ENCODE results near the gene FOXP1. TPM values are rescaled to one million over a fixed set of nuclear protein-coding genes. Genes with fewer than 3 reads are reported as not detected.

FOXP1 gene
- total RNA-seq, 1 experiment from 2014 or later = 75.3 TPM

DNA sequence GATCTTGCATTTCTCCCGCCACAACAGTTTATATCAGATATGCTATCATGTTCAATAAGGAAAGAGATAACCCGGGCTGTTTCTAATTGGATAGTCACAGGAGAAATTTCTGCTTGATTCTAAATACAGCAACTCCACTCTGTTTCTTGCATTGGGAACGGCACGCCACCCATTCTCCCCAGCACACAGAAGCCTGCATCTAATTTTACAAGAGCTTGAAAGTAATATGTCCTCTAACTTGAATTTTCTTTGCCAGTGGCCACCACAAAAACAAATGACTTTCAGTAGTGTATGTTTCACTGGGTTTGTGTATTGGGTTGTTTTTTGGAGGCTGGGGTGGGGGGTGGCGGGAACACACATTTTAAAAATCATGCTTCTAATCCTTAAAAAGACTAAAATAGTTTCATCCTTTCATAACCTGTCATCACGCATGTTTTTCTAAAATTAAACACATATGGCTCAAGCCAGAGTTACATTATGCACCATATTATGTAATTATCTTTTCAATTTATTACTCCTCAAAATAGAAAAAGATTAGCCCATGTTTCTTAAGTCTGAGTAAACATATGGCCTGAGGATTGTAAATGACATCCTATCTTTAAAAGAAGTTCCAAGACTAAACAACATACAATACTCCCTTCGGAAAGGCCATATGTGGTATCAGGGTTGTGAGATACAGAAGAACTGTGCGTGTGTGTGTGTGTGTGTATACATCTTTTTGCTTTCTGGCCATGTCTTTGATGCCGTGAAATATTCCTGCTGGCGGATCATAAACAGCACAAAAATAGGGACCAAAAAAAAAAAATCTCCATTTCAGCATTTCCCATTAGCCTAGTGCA lies 176.3 kb downstream of the FOXP1 start:
- Histone ChIP-seq H3K9me3 (ENCODE audit: control insufficient read depth, low read depth, low read length) (no peaks in the 10 kb centered on the region), H4K8ac (replicated peaks; ENCODE audit: insufficient read length, low read depth, low read length) (no peak overlapping the region), H3K4ac (ENCODE audit: low read depth, low read length) (no peak overlapping the region), H3K23me2 (ENCODE audit: insufficient read length, low read depth, low read length, poor library complexity, severe bottlenecking) (no peaks in the 10 kb centered on the region), H3K27ac (ENCODE audit: insufficient read length, low read depth, low read length) (no peak overlapping the region), H3T11ph (ENCODE audit: low read length) (no peak overlapping the region), H3K27me3 (ENCODE audit: insufficient read depth, low read length) (no peaks in the 10 kb centered on the region), H3K79me2 (ENCODE audit: insufficient read depth, low read length) (no peaks in the 10 kb centered on the region), H2BK12ac (ENCODE audit: insufficient read length, low read depth, low read length) (no peak overlapping the region), H3K18ac (ENCODE audit: insufficient read length, low read depth, low read length) (no peak overlapping the region), H3K79me1 (ENCODE audit: insufficient read depth, low read depth, low read length, poor library complexity, severe bottlenecking) (no peaks in the 10 kb centered on the region), H3K4me2 (ENCODE audit: insufficient read depth, insufficient read length, low read length) (no peak overlapping the region), H4K20me1 (ENCODE audit: control insufficient read depth, insufficient read depth, insufficient read length) (no peaks in the 10 kb centered on the region), H3K9ac (ENCODE audit: extremely low read depth, insufficient read length, low read length) (no peak overlapping the region), H2BK120ac (ENCODE audit: low read depth, low read length, poor library complexity, severe bottlenecking) (no peak overlapping the region), H2BK5ac (ENCODE audit: insufficient read length, low read length) (no peak overlapping the region), H2AK5ac (ENCODE audit: insufficient read length, low read length) (no peak overlapping the region), H4K91ac (ENCODE audit: insufficient read length, low read depth, low read length) (no peak overlapping the region), H3K4me1 (ENCODE audit: insufficient read depth, low read length) (no peaks in the 10 kb centered on the region; the same call in 1 of the 2 replicates), H2BK20ac (ENCODE audit: low read depth, low read length, poor library complexity, severe bottlenecking) (no peak overlapping the region), H3K14ac (ENCODE audit: insufficient read depth, low read length) (no peak overlapping the region), H2BK15ac (ENCODE audit: low read depth, low read length) (no peak overlapping the region), H3K56ac (ENCODE audit: insufficient read length, low read depth, low read length) (no peak overlapping the region), H4K5ac (ENCODE audit: insufficient read length, low read depth, low read length) (no peak overlapping the region), H2AFZ (ENCODE audit: low read length) (no peak overlapping the region), H3K23ac (ENCODE audit: insufficient read length, low read depth, low read length) (no peak overlapping the region)
- TF ChIP-seq, protein P1, sequence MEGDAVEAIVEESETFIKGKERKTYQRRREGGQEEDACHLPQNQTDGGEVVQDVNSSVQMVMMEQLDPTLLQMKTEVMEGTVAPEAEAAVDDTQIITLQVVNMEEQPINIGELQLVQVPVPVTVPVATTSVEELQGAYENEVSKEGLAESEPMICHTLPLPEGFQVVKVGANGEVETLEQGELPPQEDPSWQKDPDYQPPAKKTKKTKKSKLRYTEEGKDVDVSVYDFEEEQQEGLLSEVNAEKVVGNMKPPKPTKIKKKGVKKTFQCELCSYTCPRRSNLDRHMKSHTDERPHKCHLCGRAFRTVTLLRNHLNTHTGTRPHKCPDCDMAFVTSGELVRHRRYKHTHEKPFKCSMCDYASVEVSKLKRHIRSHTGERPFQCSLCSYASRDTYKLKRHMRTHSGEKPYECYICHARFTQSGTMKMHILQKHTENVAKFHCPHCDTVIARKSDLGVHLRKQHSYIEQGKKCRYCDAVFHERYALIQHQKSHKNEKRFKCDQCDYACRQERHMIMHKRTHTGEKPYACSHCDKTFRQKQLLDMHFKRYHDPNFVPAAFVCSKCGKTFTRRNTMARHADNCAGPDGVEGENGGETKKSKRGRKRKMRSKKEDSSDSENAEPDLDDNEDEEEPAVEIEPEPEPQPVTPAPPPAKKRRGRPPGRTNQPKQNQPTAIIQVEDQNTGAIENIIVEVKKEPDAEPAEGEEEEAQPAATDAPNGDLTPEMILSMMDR (conservative IDR thresholded peaks at IDR 0.05) = no peak
- Mint-ChIP-seq H3K4me1 (peaks cover 12 to 17% of the 10 kb centered on the region in 2 experiments), H3K27me3 (ENCODE audit: low read depth) (no peaks in the 10 kb centered on the region), H3K9me3 (no peaks in the 10 kb centered on the region), H3K36me3 (ENCODE audit: insufficient read depth in 1 of 3, low read depth in 3 of 3) (no peaks in the 10 kb centered on the region), H3K27ac (no peak overlapping the region; a peak in 2 of 7 replicates), H3K4me3 (no peak overlapping the region)
- WGBS (ENCODE audit: extremely low coverage, insufficient read length, low lambda C conversion rate) = no CpG with 5 or more reads among the region's 10 CpGs
- no peak for DNase-seq

Data from H9 (cell line).